ENCODE results near the gene CENPU.

Gene CENPU

DNA sequence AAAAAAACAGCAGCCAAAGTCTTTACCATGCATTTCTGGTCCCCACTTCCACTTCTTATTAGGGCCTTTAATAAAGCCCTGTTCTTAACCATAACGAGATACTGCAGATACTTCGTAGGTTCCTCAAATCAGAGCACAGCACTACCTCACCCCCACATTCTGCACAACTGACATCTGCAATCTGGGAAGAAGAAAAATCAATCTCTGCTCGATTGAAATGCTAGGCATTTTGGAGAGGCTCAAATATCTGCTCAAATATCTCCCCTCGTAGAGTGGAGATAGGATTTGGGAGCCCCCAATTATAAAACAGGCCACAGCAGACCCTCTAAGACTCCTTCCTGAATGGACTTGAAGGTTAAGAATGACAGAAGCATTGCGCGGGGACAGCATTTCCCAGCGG is 40.3 kb upstream of the CENPU start:
- no peak for DNase-seq (ENCODE audit: extremely low spot score)
- TF ChIP-seq CTBP1 (IDR thresholded peaks at IDR 0.05; ENCODE audit: borderline replicate concordance): no peak
- TF ChIP-seq FOXM1 (IDR thresholded peaks at IDR 0.05; ENCODE audit: borderline replicate concordance): no peak
- TF ChIP-seq ARNT (IDR thresholded peaks at IDR 0.05): no peak
- TF ChIP-seq L3MBTL2 (conservative IDR thresholded peaks at IDR 0.05): no peak
- no peak for TF ChIP-seq SP1 (IDR thresholded peaks at IDR 0.05)
- ChIA-PET POLR2A (no interaction called here), CTCF (no interaction called here)

DNA sequence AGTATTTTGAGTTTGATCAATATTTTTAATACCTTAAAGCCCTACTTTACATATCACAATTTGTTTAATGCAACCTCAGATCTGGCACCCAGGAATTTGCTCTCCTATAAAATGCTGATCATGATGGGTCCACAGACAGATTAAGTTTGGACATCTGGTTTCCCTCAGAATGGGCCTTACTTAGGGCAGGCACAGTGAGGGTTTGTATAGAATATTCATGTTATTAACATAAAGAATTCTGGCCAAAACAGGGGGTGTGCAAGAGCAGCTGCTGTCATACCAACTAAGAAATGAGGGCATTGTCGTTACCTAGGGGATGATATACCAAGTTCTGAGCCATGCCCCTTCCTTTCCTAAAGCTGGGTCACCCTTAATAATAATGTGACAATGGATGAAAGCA is 37.5 kb upstream of the CENPU start:
- POLR2A ChIA-PET: no interaction called here
- no peak for DNase-seq (ENCODE audit: extremely low spot score)
- TF ChIP-seq, protein P1, sequence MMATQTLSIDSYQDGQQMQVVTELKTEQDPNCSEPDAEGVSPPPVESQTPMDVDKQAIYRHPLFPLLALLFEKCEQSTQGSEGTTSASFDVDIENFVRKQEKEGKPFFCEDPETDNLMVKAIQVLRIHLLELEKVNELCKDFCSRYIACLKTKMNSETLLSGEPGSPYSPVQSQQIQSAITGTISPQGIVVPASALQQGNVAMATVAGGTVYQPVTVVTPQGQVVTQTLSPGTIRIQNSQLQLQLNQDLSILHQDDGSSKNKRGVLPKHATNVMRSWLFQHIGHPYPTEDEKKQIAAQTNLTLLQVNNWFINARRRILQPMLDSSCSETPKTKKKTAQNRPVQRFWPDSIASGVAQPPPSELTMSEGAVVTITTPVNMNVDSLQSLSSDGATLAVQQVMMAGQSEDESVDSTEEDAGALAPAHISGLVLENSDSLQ (IDR thresholded peaks at IDR 0.05): no peak
- TF ChIP-seq SP1 (IDR thresholded peaks at IDR 0.05) (no peak), CTBP1 (IDR thresholded peaks at IDR 0.05; ENCODE audit: borderline replicate concordance) (no peak), HDGF (IDR thresholded peaks at IDR 0.05; ENCODE audit: borderline replicate concordance) (no peak), NFRKB (IDR thresholded peaks at IDR 0.05) (no peak), SUZ12 (IDR thresholded peaks at IDR 0.05) (no peak), FOXM1 (IDR thresholded peaks at IDR 0.05; ENCODE audit: borderline replicate concordance) (no peak), ELF4 (IDR thresholded peaks at IDR 0.05) (no peak), ZNF384 (IDR thresholded peaks at IDR 0.05) (no peak), LEF1 (IDR thresholded peaks at IDR 0.05; ENCODE audit: borderline replicate concordance) (no peak), TARDBP (IDR thresholded peaks at IDR 0.05) (no peak), FOXK2 (IDR thresholded peaks at IDR 0.05) (no peak), L3MBTL2 (conservative IDR thresholded peaks at IDR 0.05) (no peak)
- CTCF ChIA-PET: no interaction called here

DNA sequence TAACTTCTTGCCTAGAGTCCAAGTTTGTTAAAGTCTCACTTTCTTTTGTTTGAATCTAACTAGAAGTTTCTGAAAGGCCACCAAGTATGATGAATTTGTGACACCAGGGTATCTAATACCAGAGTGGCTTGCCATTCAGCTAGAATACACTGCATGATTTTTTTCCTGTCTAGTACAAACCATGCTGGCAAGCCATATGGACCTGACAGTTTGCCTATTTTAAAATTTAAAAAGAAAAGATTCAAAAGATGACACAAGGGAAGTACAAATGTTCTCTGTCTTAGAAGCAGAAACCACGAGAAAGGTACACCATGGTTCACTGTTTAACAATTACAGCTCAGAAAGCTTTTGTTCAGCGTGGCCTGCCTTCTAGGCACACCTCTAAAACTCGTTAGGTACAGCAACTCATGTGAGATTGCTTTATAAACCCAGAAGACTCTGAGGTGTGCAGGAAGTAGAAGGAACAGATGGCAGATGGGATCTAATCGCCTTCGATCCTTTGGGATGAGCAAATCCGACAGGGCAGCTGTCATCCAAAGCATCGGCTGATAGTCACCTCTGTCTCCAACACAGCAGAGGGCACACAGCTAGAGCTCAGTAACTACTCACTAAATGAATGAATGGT is 35.4 kb upstream of the CENPU start:
- CTCF ChIA-PET: interaction anchor here (0.6 kb wide), 1 partner anchor 208 kb away, joined by 3 read pairs; no protein-coding TSS in a partner anchor
- POLR2A ChIA-PET: no interaction called here
- DNase-seq (ENCODE audit: extremely low spot score): no peak
- TF ChIP-seq HDGF (IDR thresholded peaks at IDR 0.05; ENCODE audit: borderline replicate concordance) (no peak), LEF1 (IDR thresholded peaks at IDR 0.05; ENCODE audit: borderline replicate concordance) (no peak)

DNA sequence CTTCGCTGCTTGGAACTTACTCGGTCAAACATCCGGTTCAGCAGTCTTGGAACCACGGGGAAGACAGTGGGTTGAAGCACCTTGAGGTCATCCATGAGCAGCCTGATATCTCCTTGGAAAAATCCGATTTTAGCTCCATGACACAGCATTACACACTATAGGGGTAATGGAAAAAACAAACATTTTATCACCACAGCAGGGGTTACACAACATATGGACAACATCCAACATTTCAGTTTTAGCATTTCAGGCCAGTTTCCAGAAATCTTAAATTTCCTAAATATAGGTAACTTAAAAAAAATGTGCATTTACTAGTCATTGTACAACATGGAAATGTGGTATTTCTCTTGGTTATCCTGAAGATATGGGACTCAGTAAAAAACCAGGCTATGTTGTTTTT is 34.4 kb upstream of the CENPU start:
- POLR2A ChIA-PET: no interaction called here
- no peak for TF ChIP-seq LEF1 (IDR thresholded peaks at IDR 0.05; ENCODE audit: borderline replicate concordance)
- no peak for TF ChIP-seq CTBP1 (IDR thresholded peaks at IDR 0.05; ENCODE audit: borderline replicate concordance)
- TF ChIP-seq ARNT (IDR thresholded peaks at IDR 0.05): no peak
- no peak for TF ChIP-seq L3MBTL2 (conservative IDR thresholded peaks at IDR 0.05)
- no peak for TF ChIP-seq FOXK2 (IDR thresholded peaks at IDR 0.05)
- TF ChIP-seq, protein P1 (IDR thresholded peaks at IDR 0.05): no peak
- TF ChIP-seq FOXM1 (IDR thresholded peaks at IDR 0.05; ENCODE audit: borderline replicate concordance): no peak
- TF ChIP-seq TARDBP (IDR thresholded peaks at IDR 0.05): no peak
- no peak for TF ChIP-seq SUZ12 (IDR thresholded peaks at IDR 0.05)
- TF ChIP-seq NFRKB (IDR thresholded peaks at IDR 0.05): no peak
- no peak for TF ChIP-seq ELF4 (IDR thresholded peaks at IDR 0.05)
- TF ChIP-seq FOXA1 (IDR thresholded peaks at IDR 0.05): no peak
- TF ChIP-seq SP1 (IDR thresholded peaks at IDR 0.05): no peak
- no peak for TF ChIP-seq ZNF384 (IDR thresholded peaks at IDR 0.05)
- no peak for TF ChIP-seq HDGF (IDR thresholded peaks at IDR 0.05; ENCODE audit: borderline replicate concordance)
- TF ChIP-seq BHLHE40 (IDR thresholded peaks at IDR 0.05; ENCODE audit: borderline replicate concordance): no peak
- no peak for DNase-seq (ENCODE audit: extremely low spot score)
- CTCF ChIA-PET: no interaction called here

DNA sequence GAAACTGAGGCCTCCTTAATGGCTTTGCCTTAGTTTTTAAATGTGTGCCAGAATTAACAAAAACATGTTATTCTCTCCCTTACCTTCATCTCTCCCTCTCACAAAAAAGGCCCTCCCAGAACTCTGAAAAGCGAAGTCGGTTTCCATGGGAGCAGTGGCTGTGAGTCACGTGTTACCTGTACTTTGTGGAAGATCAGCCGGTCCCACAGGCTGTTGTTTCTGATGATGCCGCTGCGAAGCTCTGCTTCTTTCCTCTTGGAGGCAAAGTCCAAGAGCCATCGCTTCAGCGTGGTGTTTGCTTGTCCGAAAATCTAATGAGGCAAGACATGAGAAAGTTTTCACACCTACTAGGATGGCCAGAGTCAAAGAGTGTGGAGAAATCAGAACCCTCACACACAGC is 32.5 kb upstream of the CENPU start:
- no peak for TF ChIP-seq ZNF384 (IDR thresholded peaks at IDR 0.05)
- TF ChIP-seq LEF1 (IDR thresholded peaks at IDR 0.05; ENCODE audit: borderline replicate concordance): no peak
- no peak for TF ChIP-seq FOXM1 (IDR thresholded peaks at IDR 0.05; ENCODE audit: borderline replicate concordance)
- no peak for TF ChIP-seq HDGF (IDR thresholded peaks at IDR 0.05; ENCODE audit: borderline replicate concordance)
- no peak for TF ChIP-seq NFRKB (IDR thresholded peaks at IDR 0.05)
- no peak for TF ChIP-seq FOXK2 (IDR thresholded peaks at IDR 0.05)
- TF ChIP-seq, protein P1 (IDR thresholded peaks at IDR 0.05): no peak
- no peak for DNase-seq (ENCODE audit: extremely low spot score)
- CTCF ChIA-PET: interaction anchor here (0.7 kb wide), 1 partner anchor 43 kb away, joined by 6 read pairs; no protein-coding TSS in a partner anchor
- POLR2A ChIA-PET: no interaction called here

DNA sequence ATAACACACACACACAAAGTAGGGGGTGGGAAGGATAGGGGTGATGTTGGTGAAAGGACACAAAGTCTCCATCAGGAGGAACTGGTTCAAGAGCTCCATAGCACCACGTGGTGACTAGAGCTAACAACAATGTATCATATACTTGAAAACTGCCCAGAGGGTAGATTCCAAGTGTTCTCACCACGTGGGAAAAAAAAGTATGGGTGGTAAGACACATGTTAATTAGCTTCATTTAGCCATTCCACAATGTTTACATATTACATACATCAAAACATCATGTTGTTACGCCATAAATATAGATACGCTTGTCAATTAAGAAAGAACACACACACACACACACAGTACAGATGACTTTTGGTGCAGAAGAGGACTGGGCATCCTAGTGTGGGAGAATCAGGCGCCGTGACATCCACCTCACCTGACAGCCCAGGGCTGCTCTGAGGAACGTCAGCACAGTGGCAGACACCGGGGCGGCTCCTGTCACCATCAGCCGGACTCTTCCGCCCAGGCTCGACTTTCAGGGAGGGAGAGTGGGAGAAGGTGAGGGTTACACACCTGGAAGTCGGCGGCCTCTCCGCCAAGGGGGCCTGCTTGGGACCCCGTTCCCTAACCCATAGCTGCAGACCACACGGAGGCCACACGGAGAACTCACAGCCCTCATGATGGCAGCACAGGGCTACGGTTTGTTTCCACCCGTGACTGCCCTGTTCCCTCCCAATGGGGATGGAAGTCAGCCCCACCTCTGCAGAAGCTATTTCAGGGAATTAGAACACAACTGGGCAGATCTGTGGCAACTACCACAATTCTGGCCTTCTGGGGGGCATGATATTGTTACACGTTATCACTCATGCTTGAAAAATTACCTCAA is 31.8 kb upstream of the CENPU start:
- no peak for DNase-seq (ENCODE audit: extremely low spot score)
- no peak for TF ChIP-seq FOXK2 (IDR thresholded peaks at IDR 0.05)
- TF ChIP-seq HDGF (IDR thresholded peaks at IDR 0.05; ENCODE audit: borderline replicate concordance): no peak
- TF ChIP-seq L3MBTL2 (conservative IDR thresholded peaks at IDR 0.05): no peak
- no peak for TF ChIP-seq CTBP1 (IDR thresholded peaks at IDR 0.05; ENCODE audit: borderline replicate concordance)
- no peak for TF ChIP-seq ZNF384 (IDR thresholded peaks at IDR 0.05)
- no peak for TF ChIP-seq ELF4 (IDR thresholded peaks at IDR 0.05)
- TF ChIP-seq ARNT (IDR thresholded peaks at IDR 0.05): no peak
- no peak for TF ChIP-seq TARDBP (IDR thresholded peaks at IDR 0.05)
- TF ChIP-seq SP1 (IDR thresholded peaks at IDR 0.05): no peak
- no peak for TF ChIP-seq SUZ12 (IDR thresholded peaks at IDR 0.05)
- POLR2A ChIA-PET: no interaction called here
- CTCF ChIA-PET: interaction anchor here (0.6 kb wide), 1 partner anchor 234 kb away, joined by 3 read pairs; no protein-coding TSS in a partner anchor
